DMS53 treated with DMSO at 0.1 percent for 48 hours (cell line): ENCODE data around the gene EPAS1.

Source experiments
- DNase-seq: peaks from one replicate; lab custom pipeline; 2025; ENCODE audit not compliant: unreplicated experiment; lab: John Stamatoyannopoulos, UW

Gene EPAS1

DNA sequence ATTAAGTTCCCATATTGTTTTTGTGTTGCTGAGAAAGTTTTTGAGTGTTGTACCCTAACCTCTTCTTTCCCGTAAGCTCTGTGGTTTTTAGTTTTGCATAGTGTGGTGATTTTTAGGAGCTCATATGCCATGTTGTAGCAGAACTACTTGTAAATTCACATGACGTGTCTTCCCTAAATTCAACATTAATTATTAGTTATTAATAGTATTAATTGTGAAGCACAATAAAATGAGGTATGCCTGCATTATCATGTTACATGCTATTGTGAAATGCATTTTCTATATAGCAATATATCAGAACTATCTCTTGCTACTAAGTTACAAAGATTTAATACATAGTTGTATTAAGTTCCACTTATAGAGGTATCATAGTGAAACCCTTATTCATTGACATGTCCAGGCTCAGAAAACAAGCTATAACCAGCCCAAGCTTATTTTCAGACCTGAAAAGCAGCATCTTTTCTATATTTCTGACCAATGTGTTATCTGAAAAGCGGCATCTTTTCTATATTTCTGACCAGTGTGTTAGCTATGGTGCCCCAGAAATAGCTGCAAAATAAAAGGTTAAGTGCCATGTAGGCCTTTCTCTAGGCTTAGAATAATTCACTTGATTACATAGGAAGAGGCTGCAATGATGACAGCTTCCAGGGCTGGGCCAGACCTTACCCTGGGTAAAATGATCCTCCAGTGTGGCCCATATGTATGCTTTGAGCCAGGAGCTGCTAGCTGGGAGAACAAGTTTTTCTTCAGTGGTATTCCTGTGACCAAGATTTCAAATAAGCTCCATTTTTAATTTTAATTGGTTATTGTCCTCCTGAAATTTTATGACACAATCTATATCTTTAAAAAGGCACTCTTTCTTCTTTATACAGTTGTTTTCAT lies 21.6 kb downstream of the EPAS1 start:
- no peak for DNase-seq

- DNase-seq = no peak
Measured at GRCh38 chr2:46319711-46320110, 22.5 kb downstream of the EPAS1 start.

DNA sequence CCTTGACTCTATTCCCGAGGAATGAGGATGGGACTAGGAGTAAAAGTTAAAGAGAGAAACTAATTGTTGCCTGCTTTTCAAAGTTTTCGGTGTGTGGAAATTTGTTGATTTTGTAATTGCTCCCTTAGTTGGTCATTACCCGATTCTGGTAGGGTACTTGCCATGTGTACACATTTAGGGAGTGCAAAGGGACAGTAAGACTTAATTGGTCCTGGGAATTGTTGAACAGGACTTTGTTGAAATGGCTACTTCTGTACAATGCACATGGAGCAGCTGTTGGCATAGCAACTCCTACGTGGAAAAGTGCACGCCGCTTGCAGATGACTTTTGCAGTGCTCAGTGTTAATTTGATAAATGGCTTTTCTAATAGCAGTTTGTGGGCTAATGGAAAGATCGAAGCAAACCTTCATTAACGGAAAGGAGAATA lies 22.9 kb downstream of the EPAS1 start:
- DNase-seq = no peak

DNA sequence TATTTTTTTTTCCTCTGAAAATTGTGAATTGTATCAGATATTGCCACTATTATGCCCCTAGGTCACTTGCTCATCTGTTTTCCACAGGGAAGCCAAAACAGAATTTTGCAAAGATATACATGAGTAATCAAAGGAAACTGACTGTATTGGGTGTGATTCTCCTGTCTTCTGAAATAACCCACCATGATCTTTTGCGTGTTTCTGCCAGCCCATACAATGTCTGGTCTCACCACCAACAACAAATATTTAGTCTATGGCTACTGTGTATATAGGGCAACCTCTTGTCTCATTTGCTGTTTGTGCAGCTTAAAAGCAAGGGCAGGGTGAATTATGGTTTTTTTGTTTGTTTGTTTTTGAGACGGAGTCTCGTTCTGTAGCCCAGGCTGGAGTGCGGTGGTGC lies 26.5 kb downstream of the EPAS1 start:
- DNase-seq = peak; percentile 69

DNA sequence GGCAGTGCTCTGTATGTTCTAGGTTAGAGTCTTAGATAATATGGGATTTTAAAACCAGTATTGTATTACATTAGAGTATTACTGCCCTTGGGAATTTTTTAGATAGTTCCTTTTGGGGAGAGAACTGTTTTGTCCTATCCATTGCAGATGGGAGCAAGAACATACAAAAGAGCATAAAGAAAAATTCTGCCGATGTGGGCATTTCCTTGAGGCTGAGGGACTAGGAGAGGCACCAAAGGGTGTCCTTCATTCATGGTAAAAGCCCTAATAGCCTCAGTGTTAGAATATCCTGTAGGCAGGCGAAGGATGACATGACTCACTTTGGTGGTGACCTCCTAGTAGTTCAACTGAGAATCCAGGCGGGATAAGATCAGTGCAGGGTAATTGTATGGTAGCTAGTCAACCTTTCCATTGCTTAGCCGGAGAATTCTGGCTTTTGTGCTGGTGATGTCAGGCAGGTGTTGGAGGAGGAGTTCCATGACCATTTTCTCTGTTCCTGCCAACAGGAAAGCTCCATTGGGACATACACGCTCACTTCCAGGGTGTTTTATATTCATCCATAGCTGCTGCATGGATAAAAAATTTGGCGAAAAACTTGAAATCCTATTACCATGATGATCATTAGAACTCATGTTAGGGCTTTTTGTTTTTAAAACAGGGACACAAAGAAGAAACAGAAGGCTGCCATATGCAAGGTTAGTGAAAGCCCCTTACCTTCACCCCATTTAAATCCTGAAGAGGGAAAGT lies 28.1 kb downstream of the EPAS1 start:
- no peak for DNase-seq

DNA sequence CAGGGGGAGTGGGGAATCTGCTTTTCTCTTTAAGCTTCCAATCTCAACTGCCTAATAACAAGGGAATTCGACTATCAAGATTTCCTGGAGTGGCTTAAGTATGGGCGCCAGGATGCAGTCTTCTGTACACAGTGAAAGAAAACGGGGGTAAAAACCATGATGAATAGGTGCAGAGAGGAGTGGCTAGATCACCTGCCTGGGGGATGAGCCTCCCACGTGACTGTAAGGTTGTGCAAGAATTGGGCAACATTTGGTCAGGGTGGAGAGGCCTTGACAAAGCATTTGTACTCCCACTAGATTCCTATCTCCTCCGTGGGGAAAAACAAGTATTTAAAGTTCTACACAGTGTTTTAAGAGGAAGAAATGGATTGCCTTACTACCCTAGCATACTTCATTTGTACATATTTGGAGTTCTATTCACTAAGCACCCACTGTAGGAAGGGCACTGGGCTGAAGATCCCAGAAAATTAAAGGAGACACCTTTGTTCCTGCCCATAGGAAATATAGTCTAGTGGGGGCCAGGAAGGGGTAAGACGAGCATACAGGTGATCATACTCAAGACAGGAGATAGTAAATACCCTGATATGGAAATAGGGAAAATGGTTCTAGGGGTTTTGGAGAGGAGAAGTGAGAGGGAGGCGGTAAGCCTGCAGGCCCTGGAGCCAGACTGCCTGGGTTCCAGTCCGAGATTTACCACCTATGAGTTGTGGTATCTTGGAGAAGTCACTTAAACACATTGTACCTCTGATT lies 29.2 kb downstream of the EPAS1 start:
- DNase-seq = no peak

DNA sequence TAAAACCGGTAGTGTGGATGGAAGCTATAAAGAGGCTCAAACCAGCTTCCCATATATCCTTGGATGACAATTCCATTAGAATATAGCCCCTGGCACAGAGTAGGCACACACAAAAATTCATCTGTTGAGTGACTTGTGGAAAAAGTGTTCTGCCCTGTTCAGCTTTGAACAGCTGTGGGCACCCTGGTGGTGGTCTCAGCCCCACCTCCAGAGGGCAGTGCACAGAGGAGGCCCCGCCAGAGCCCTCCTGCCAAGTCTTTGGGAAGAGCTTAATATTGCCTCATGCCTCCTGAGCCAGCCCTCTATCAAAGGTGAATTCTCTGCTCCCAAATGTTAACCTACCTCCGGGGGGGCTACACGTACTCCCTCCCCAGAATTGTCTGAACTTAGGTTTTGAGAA lies 30.4 kb downstream of the EPAS1 start:
- no peak for DNase-seq

DNA sequence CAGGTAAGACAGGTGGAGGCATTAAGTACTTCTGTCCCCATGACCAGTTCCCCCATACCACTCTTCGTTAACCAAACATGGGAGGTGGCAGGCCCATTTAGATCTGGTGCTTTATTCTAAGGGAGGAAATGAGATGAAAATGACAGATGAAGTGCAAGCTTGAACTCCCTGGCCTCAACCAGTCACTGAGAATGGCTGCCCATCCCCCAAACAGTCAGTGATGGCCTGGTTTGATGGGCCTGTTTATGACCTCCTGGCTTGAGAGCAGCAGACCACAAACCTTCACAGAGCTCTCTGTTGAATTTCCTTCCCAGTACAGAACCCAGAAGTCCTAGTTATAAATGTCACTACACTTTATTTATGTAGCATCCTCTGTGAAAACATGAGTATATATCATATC lies 31.1 kb downstream of the EPAS1 start:
- no peak for DNase-seq

DNA sequence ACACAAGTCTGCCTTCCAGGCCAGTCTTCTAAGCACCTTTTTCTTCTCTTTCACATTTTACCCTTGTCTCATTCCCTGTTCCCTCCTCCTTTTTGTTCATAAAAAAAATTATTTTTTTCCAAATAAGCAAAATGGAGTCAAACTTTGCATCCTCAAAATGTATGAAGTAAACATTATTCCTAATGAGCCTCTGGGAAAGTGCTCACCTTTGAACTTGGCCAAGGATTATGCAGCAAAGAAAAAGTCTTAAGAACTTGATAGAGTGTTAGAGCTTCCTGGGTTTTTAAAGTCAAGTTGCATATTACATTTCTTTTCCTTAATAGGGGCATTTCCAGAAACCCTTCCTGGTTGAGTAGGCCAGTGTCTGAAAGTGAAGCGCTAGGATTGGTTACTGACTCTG lies 31.6 kb downstream of the EPAS1 start:
- DNase-seq = no peak

- no peak for DNase-seq
Measured at GRCh38 chr2:46329340-46329739, 32.1 kb downstream of the EPAS1 start.

- DNase-seq = no peak
Measured at GRCh38 chr2:46329803-46330775, 32.9 kb downstream of the EPAS1 start.

GRCh38 chr2:46331109-46331766 lies 34.0 kb downstream of the EPAS1 start:
- DNase-seq = no peak

GRCh38 chr2:46332686-46333281 lies 35.6 kb downstream of the EPAS1 start:
- DNase-seq = no peak

DNA sequence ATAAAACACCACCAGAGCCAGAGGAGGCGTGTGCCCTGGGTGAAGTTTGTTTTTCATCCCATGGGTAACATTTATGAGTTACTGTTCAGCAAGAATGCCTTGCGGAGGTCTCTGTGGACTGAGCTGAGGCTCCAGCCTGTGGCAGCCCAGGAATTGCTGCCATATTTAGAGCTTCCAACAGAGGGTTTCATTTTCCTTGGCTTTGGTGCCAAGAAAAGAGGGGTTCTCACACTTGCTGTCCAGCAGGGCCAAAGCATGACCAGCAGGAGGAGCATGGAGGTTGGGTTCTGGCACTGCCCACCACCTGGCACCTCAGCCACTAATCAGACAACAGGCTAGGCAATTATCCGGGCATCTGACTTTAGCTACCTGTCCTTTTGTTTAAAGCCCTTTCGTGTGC lies 36.7 kb downstream of the EPAS1 start:
- no peak for DNase-seq

GRCh38 chr2:46334389-46335271 lies 37.4 kb downstream of the EPAS1 start:
- DNase-seq = no peak

DNA sequence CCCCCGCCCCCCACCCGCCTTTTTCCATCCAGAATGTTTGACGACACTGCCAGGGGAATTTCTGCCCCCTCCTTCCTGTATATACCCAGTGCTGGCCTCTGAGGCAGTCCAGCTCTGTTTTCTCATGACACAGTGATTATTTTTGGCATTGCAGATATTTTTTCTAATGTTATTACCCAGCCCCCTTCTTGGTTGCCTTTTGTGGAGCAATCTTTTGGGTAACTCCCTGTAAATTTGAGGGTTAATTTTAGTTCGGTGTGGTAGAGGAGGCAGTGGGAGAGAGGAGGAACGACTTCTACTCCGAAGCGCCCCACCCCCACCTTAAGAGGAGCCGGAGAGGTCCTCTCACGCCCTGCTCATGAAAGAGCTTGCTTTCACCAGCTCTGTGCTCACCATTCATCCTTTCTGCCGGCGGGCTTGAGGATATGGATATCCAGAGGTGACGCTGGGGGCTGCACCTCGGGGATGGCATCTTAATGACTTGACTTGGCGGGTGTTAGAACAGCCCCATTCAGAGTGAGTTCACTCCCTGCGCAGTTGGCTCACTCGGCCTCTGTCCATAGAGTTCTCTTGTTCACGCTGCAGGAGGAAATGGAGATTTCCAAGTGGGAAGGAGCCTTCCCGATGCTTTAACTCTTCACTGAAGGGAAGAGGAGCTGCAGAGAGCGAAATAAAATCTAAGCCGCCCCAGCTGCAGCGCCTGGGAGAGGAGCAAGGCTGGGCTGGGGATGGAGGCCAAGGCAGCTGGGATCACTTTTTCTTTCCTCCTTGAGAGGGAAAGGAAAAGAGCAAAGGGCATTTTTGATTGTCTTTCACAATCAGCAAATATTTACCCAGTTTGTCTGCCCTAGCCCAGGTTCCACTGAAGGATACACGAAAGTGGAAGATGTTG lies 38.4 kb downstream of the EPAS1 start:
- peak; percentile 67 for DNase-seq

GRCh38 chr2:46336283-46336959 lies 39.2 kb downstream of the EPAS1 start:
- DNase-seq = no peak
